Measurements from ENCODE around the gene PCDHGA7. TPM values are rescaled to one million over a fixed set of nuclear protein-coding genes. Genes with fewer than 3 reads are reported as not detected.
"Not testable (repeated sequence)": the region's sequence is repeated elsewhere in the genome, so short reads cannot be mapped to it uniquely, and the experiment has no call there.

PCDHGA7 gene
- total RNA-seq (under 1 TPM in 1 of 2 experiments, not detected in 1; 0.09 TPM), polyA plus RNA-seq (not detected)

- peaks cover 11% of the 10 kb centered on the region for H3K27me3 ChIP-seq (ENCODE audit: insufficient read depth, low read length, poor library complexity, severe bottlenecking)
- H3K27me3 Mint-ChIP-seq = peaks cover 57 to 71% of the 10 kb centered on the region in 2 donors
- DNase-seq = no peak
- H3K9me3 ChIP-seq (ENCODE audit: low read length) = no peaks in the 10 kb centered on the region
- H3K4me3 ChIP-seq (ENCODE audit: low read length) = peak within 1 kb of the TSS; percentile 29
- H3K27ac Mint-ChIP-seq = peak within 1 kb of the TSS in 1 of 8 donors; percentile 28
- H3K4me1 ChIP-seq (ENCODE audit: insufficient read depth, low read length) = no peaks in the 10 kb centered on the region
- ChIA-PET CTCF (no interaction called here), POLR2A (no interaction called here)
- no peaks in the 10 kb centered on the region for H3K36me3 ChIP-seq (ENCODE audit: insufficient read depth, low read length)
- H3K27ac ChIP-seq (ENCODE audit: low read depth, low read length) = no peak within 1 kb of the TSS
- no peaks in the 10 kb centered on the region for H3K4me1 Mint-ChIP-seq
- peaks cover 2 to 3% (median 3%) of the 10 kb centered on the region in 3 donors for H3K36me3 Mint-ChIP-seq
- peaks cover 22 to 80% (median 55%) of the 10 kb centered on the region in 5 donors for H3K9me3 Mint-ChIP-seq
- peak within 1 kb of the TSS in 5 of 7 donors; percentile 17 to 67 (median 53) for H3K4me3 Mint-ChIP-seq
These were observed at the start of gene PCDHGA7 for GRCh38 chr5:141382469-141383294. Gene PCDHGA7, plus strand, starts transcription at chr5:141382742. Its CDS starts 158 bp downstream, at chr5:141382900.

- Histone ChIP-seq H3K36me3 (ENCODE audit: insufficient read depth, low read length) (no peaks in the 10 kb centered on the region), H3K4me1 (ENCODE audit: insufficient read depth, low read length) (no peaks in the 10 kb centered on the region), H3K27ac (ENCODE audit: low read depth, low read length) (no peak within 1 kb of the TSS), H3K9me3 (ENCODE audit: low read length) (no peaks in the 10 kb centered on the region), H3K27me3 (ENCODE audit: insufficient read depth, low read length, poor library complexity, severe bottlenecking) (no peaks in the 10 kb centered on the region), H3K4me3 (ENCODE audit: low read length) (no peak within 1 kb of the TSS)
- ChIA-PET CTCF (interaction anchor here (1.0 to 1.4 kb wide), 2 partner anchors 8 to 15 kb away, joined by 3 to 4 read pairs; partner anchors contain the start of gene PCDHGA1), POLR2A (no interaction called here)
- Mint-ChIP-seq H3K9me3 (peaks cover 40 to 80% (median 70%) of the 10 kb centered on the region in 5 donors), H3K27ac (peak within 1 kb of the TSS in 1 of 8 donors; percentile 5), H3K27me3 (peaks cover 76 to 86% of the 10 kb centered on the region in 2 donors), H3K4me3 (no peak within 1 kb of the TSS), H3K36me3 (peaks cover 3 to 16% (median 7%) of the 10 kb centered on the region in 3 donors), H3K4me1 (no peaks in the 10 kb centered on the region)
- DNase-seq = no peak
These were observed 43.8 kb upstream of the PCDHGA7 start, which contains the start of gene PCDHGA2 for GRCh38 chr5:141338538-141339306. Gene PCDHGA2, plus strand, starts transcription at chr5:141338760.

- H3K9me3 Mint-ChIP-seq = peaks cover 30 to 80% (median 69%) of the 10 kb centered on the region in 5 donors
- H3K27me3 ChIP-seq (ENCODE audit: insufficient read depth, low read length, poor library complexity, severe bottlenecking); H3K4me3 ChIP-seq (ENCODE audit: low read length); H3K27ac Mint-ChIP-seq; H3K27ac ChIP-seq (ENCODE audit: low read depth, low read length); H3K36me3 ChIP-seq (ENCODE audit: insufficient read depth, low read length); H3K4me1 ChIP-seq (ENCODE audit: insufficient read depth, low read length); POLR2A ChIA-PET; H3K4me3 Mint-ChIP-seq; DNase-seq; H3K4me1 Mint-ChIP-seq; H3K9me3 ChIP-seq (ENCODE audit: low read length); CTCF ChIA-PET: not testable (repeated sequence)
- H3K27me3 Mint-ChIP-seq = peaks cover 75 to 78% of the 10 kb centered on the region in 2 donors
- peaks cover 1 to 18% (median 5%) of the 10 kb centered on the region in 3 donors for H3K36me3 Mint-ChIP-seq
These were observed 41.7 kb upstream of the PCDHGA7 start for GRCh38 chr5:141340781-141341354.

GRCh38 chr5:141342773-141343172 lies 39.8 kb upstream of the PCDHGA7 start:
- Histone ChIP-seq H3K9me3 (ENCODE audit: low read length) (peaks cover 4% of the 10 kb centered on the region), H3K27ac (ENCODE audit: low read depth, low read length) (no peak overlapping the region), H3K27me3 (ENCODE audit: insufficient read depth, low read length, poor library complexity, severe bottlenecking) (no peaks in the 10 kb centered on the region), H3K4me3 (ENCODE audit: low read length) (no peak overlapping the region), H3K36me3 (ENCODE audit: insufficient read depth, low read length) (no peaks in the 10 kb centered on the region), H3K4me1 (ENCODE audit: insufficient read depth, low read length) (no peaks in the 10 kb centered on the region)
- CTCF ChIA-PET = interaction anchor here (1.5 kb wide), 1 partner anchor 12 kb away, joined by 3 read pairs; the partner anchor contains the start of gene PCDHGA1
- peaks cover 1 to 10% (median 3%) of the 10 kb centered on the region in 3 donors for H3K36me3 Mint-ChIP-seq
- H3K4me3 Mint-ChIP-seq = no peak overlapping the region
- DNase-seq = no peak
- peaks cover 20 to 75% (median 63%) of the 10 kb centered on the region in 5 donors for H3K9me3 Mint-ChIP-seq
- POLR2A ChIA-PET = no interaction called here
- H3K4me1 Mint-ChIP-seq = no peaks in the 10 kb centered on the region
- peaks cover 62 to 76% of the 10 kb centered on the region in 2 donors for H3K27me3 Mint-ChIP-seq
- H3K27ac Mint-ChIP-seq = no peak overlapping the region

GRCh38 chr5:141343242-141343952 lies 39.1 kb upstream of the PCDHGA7 start, which contains the start of gene PCDHGA3:
Gene PCDHGA3, plus strand, starts transcription at chr5:141343829. Its CDS starts 205 bp downstream, at chr5:141344034.
- Mint-ChIP-seq H3K27me3 (peaks cover 57 to 75% of the 10 kb centered on the region in 2 donors), H3K27ac (no peak within 1 kb of the TSS), H3K4me1 (no peaks in the 10 kb centered on the region), H3K9me3 (peaks cover 14 to 70% (median 58%) of the 10 kb centered on the region in 5 donors), H3K36me3 (peaks cover 1 to 10% (median 3%) of the 10 kb centered on the region in 3 donors), H3K4me3 (peak within 1 kb of the TSS in 5 of 7 donors; percentile 44 to 74 (median 62))
- no peak for DNase-seq
- Histone ChIP-seq H3K4me3 (ENCODE audit: low read length) (no peak within 1 kb of the TSS), H3K9me3 (ENCODE audit: low read length) (peaks cover 4% of the 10 kb centered on the region), H3K4me1 (ENCODE audit: insufficient read depth, low read length) (no peaks in the 10 kb centered on the region), H3K27ac (ENCODE audit: low read depth, low read length) (no peak within 1 kb of the TSS), H3K36me3 (ENCODE audit: insufficient read depth, low read length) (no peaks in the 10 kb centered on the region), H3K27me3 (ENCODE audit: insufficient read depth, low read length, poor library complexity, severe bottlenecking) (no peaks in the 10 kb centered on the region)
- ChIA-PET POLR2A (no interaction called here), CTCF (no interaction called here)

GRCh38 chr5:141343953-141344463 lies 38.5 kb upstream of the PCDHGA7 start:
- no peak overlapping the region for H3K4me3 ChIP-seq (ENCODE audit: low read length)
- CTCF ChIA-PET = no interaction called here
- H3K27ac ChIP-seq (ENCODE audit: low read depth, low read length) = no peak overlapping the region
- no peaks in the 10 kb centered on the region for H3K36me3 ChIP-seq (ENCODE audit: insufficient read depth, low read length)
- Mint-ChIP-seq H3K36me3 (peaks cover 1 to 10% (median 3%) of the 10 kb centered on the region in 3 donors), H3K4me1 (no peaks in the 10 kb centered on the region), H3K9me3 (peaks cover 13 to 71% (median 51%) of the 10 kb centered on the region in 5 donors), H3K27me3 (peaks cover 59 to 74% of the 10 kb centered on the region in 2 donors), H3K27ac (no peak overlapping the region), H3K4me3 (peak overlapping the region in 5 of 7 donors; percentile 44 to 74 (median 62))
- POLR2A ChIA-PET = no interaction called here
- no peaks in the 10 kb centered on the region for H3K4me1 ChIP-seq (ENCODE audit: insufficient read depth, low read length)
- peaks cover 6% of the 10 kb centered on the region for H3K27me3 ChIP-seq (ENCODE audit: insufficient read depth, low read length, poor library complexity, severe bottlenecking)
- peaks cover 4% of the 10 kb centered on the region for H3K9me3 ChIP-seq (ENCODE audit: low read length)
- DNase-seq = no peak

GRCh38 chr5:141345327-141345726 lies 37.2 kb upstream of the PCDHGA7 start:
- Mint-ChIP-seq H3K27me3 (peaks cover 58 to 77% of the 10 kb centered on the region in 2 donors), H3K9me3 (peaks cover 10 to 65% (median 47%) of the 10 kb centered on the region in 5 donors), H3K4me1 (no peaks in the 10 kb centered on the region), H3K27ac (no peak overlapping the region), H3K4me3 (no peak overlapping the region), H3K36me3 (peaks cover 0 to 5% (median 3%) of the 10 kb centered on the region in 3 donors)
- Histone ChIP-seq H3K27ac (ENCODE audit: low read depth, low read length) (no peak overlapping the region), H3K4me1 (ENCODE audit: insufficient read depth, low read length) (no peaks in the 10 kb centered on the region), H3K9me3 (ENCODE audit: low read length) (peaks cover 4% of the 10 kb centered on the region), H3K27me3 (ENCODE audit: insufficient read depth, low read length, poor library complexity, severe bottlenecking) (peaks cover 6% of the 10 kb centered on the region), H3K4me3 (ENCODE audit: low read length) (no peak overlapping the region), H3K36me3 (ENCODE audit: insufficient read depth, low read length) (no peaks in the 10 kb centered on the region)
- DNase-seq = no peak
- ChIA-PET POLR2A (no interaction called here), CTCF (no interaction called here)

All from CD8-positive, alpha-beta memory T cell (primary cell).